ENCODE data around the gene MIDN. TPM values are rescaled to one million over a fixed set of nuclear protein-coding genes. Genes with fewer than 3 reads are reported as not detected.

The MIDN gene
- total RNA-seq, 1 experiment from 2014 or later: 286 TPM

- peaks cover 10 to 14% of the 10 kb centered on the region in 2 experiments for H3K4me1 Mint-ChIP-seq
Measured at GRCh38 chr19:1235625-1236538, 12.5 kb upstream of the MIDN start.

More at GRCh38 chr19:1235625-1236538, 12.5 kb upstream of the MIDN start:
- H4K20me1 ChIP-seq (ENCODE audit: control insufficient read depth, insufficient read depth, insufficient read length): no peaks in the 10 kb centered on the region
- no peak overlapping the region for H3K56ac ChIP-seq (ENCODE audit: insufficient read length, low read depth, low read length)
- TF ChIP-seq CTCF (conservative IDR thresholded peaks at IDR 0.05): no peak
- no peak overlapping the region for H2BK15ac ChIP-seq (ENCODE audit: low read depth, low read length)
- no peak overlapping the region for H3K18ac ChIP-seq (ENCODE audit: insufficient read length, low read depth, low read length)
- no peak overlapping the region for H4K8ac ChIP-seq (replicated peaks; ENCODE audit: insufficient read length, low read depth, low read length)
- no peaks in the 10 kb centered on the region for H3K27me3 ChIP-seq (ENCODE audit: insufficient read depth, low read length)
- WGBS (ENCODE audit: extremely low coverage, insufficient read length, low lambda C conversion rate): no CpG with 5 or more reads among the region's 39 CpGs
- H3K4me2 ChIP-seq (ENCODE audit: insufficient read depth, insufficient read length, low read length): peak overlapping the region; percentile 6
- no peak for DNase-seq
- Mint-ChIP-seq H3K4me3 (peak overlapping the region; percentile 55 to 69; a peak in 4 of 5 replicates), H3K27me3 (ENCODE audit: low read depth) (peaks cover 1% of the 10 kb centered on the region), H3K36me3 (ENCODE audit: insufficient read depth in 1 of 3, low read depth in 3 of 3) (peaks cover 0 to 30% (median 19%) of the 10 kb centered on the region in 3 experiments; a peak in 5 of 7 replicates), H3K9me3 (no peaks in the 10 kb centered on the region; a peak in 1 of 5 replicates), H3K27ac (no peak overlapping the region)
- no peak overlapping the region for H3K14ac ChIP-seq (ENCODE audit: insufficient read depth, low read length)
- H3K79me2 ChIP-seq (ENCODE audit: insufficient read depth, low read length): no peaks in the 10 kb centered on the region
- no peak overlapping the region for H2BK20ac ChIP-seq (ENCODE audit: low read depth, low read length, poor library complexity, severe bottlenecking)
- no peak overlapping the region for H3K23ac ChIP-seq (ENCODE audit: insufficient read length, low read depth, low read length)
- no peak overlapping the region for H4K91ac ChIP-seq (ENCODE audit: insufficient read length, low read depth, low read length)
- H3K27ac ChIP-seq (ENCODE audit: insufficient read length, low read depth, low read length): no peak overlapping the region
- H3K23me2 ChIP-seq (ENCODE audit: insufficient read length, low read depth, low read length, poor library complexity, severe bottlenecking): peaks cover 11% of the 10 kb centered on the region
- H3T11ph ChIP-seq (ENCODE audit: low read length): no peak overlapping the region
- no peak overlapping the region for H4K5ac ChIP-seq (ENCODE audit: insufficient read length, low read depth, low read length)
- no peaks in the 10 kb centered on the region for H3K79me1 ChIP-seq (ENCODE audit: insufficient read depth, low read depth, low read length, poor library complexity, severe bottlenecking)
- H3K9ac ChIP-seq (ENCODE audit: extremely low read depth, insufficient read length, low read length): no peak overlapping the region
- no peaks in the 10 kb centered on the region for H3K9me3 ChIP-seq (ENCODE audit: control insufficient read depth, low read depth, low read length)
- H3K4ac ChIP-seq (ENCODE audit: low read depth, low read length): no peak overlapping the region
- no peak overlapping the region for H2AK5ac ChIP-seq (ENCODE audit: insufficient read length, low read length)
- H2BK5ac ChIP-seq (ENCODE audit: insufficient read length, low read length): no peak overlapping the region
- H2AFZ ChIP-seq (ENCODE audit: low read length): no peak overlapping the region
- no peaks in the 10 kb centered on the region for H3K4me1 ChIP-seq (ENCODE audit: insufficient read depth, low read length)
- no peak overlapping the region for H2BK12ac ChIP-seq (ENCODE audit: insufficient read length, low read depth, low read length)
- no peak overlapping the region for H2BK120ac ChIP-seq (ENCODE audit: low read depth, low read length, poor library complexity, severe bottlenecking)

Data from H9 (cell line).